BLaER1 (cell line): ENCODE data around the gene KDM3B.

Experiments used
- H3K27ac ChIP-seq: shearing (Covaris generic); formaldehyde crosslinking; 2 replicates; pipeline ENCODE4 v1.8.1; 2022
- H3K27me3 ChIP-seq: shearing (Covaris generic); formaldehyde crosslinking; 2 replicates; pipeline ENCODE4 v1.8.1; 2022
- H3K36me3 ChIP-seq: shearing (Covaris generic); formaldehyde crosslinking; 2 replicates; pipeline ENCODE4 v1.8.1; 2022
- H3K4me1 ChIP-seq: shearing (Covaris generic); formaldehyde crosslinking; 2 replicates; pipeline ENCODE4 v1.8.1; 2022
- H3K4me2 ChIP-seq: shearing (Covaris generic); formaldehyde crosslinking; 2 replicates; pipeline ENCODE4 v1.8.1; 2022
- H3K4me3 ChIP-seq: shearing (Covaris generic); formaldehyde crosslinking; 2 replicates; pipeline ENCODE4 v1.8.1; 2022
- H3K9ac ChIP-seq: shearing (Covaris generic); formaldehyde crosslinking; 2 replicates; pipeline ENCODE4 v1.8.1; 2022
- H3K9me3 ChIP-seq: shearing (Covaris generic); formaldehyde crosslinking; 2 replicates; pipeline ENCODE4 v1.8.1; 2022
- H4K20me1 ChIP-seq: shearing (Covaris generic); formaldehyde crosslinking; 2 replicates; pipeline ENCODE4 v1.8.1; 2022
- Cebpa-rat ChIP-seq: shearing (Covaris generic); IDR thresholded peaks from 2 replicates; pipeline ENCODE4 v1.8.1; 2022

The KDM3B gene

GRCh38 chr5:138464388-138465260 is 112.1 kb downstream of the KDM3B start:
- TF ChIP-seq Cebpa-rat = no peak
- Histone ChIP-seq H3K9ac (peak overlapping the region; percentile 92), H3K4me2 (peak overlapping the region; percentile 98)

DNA sequence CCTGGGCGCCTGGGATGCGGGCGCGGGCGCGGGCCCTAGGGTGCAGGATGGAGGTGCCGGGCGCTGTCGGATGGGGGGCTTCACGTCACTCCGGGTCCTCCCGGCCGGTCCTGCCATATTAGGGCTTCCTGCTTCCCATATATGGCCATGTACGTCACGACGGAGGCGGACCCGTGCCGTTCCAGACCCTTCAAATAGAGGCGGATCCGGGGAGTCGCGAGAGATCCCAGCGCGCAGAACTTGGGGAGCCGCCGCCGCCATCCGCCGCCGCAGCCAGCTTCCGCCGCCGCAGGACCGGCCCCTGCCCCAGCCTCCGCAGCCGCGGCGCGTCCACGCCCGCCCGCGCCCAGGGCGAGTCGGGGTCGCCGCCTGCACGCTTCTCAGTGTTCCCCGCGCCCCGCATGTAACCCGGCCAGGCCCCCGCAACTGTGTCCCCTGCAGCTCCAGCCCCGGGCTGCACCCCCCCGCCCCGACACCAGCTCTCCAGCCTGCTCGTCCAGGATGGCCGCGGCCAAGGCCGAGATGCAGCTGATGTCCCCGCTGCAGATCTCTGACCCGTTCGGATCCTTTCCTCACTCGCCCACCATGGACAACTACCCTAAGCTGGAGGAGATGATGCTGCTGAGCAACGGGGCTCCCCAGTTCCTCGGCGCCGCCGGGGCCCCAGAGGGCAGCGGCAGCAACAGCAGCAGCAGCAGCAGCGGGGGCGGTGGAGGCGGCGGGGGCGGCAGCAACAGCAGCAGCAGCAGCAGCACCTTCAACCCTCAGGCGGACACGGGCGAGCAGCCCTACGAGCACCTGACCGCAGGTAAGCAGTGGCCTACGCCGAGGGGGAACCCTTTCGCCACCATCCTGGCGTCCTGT is 113.0 kb downstream of the KDM3B start, which contains the start of gene EGR1:
TSS of gene EGR1 (plus strand) at position 219 of the 864 bp plus-strand sequence. CDS start at position 502, 283 bp downstream.
- peak within 1 kb of the TSS; percentile 80 for H3K4me3 ChIP-seq
- H3K36me3 ChIP-seq = peaks cover 17% of the 10 kb centered on the region; the same call in 1 of the 2 replicates
- TF ChIP-seq Cebpa-rat = no peak
- peaks cover 21% of the 10 kb centered on the region for H3K27me3 ChIP-seq
- H4K20me1 ChIP-seq = peaks cover 37% of the 10 kb centered on the region
- H3K27ac ChIP-seq = peak within 1 kb of the TSS; percentile 96
- peak within 1 kb of the TSS; percentile 92 for H3K9ac ChIP-seq
- H3K4me2 ChIP-seq = peak within 1 kb of the TSS; percentile 98
- H3K9me3 ChIP-seq = no peaks in the 10 kb centered on the region
- peaks cover 45% of the 10 kb centered on the region for H3K4me1 ChIP-seq

More at GRCh38 chr5:138464388-138465260, 112.1 kb downstream of the KDM3B start:
- Histone ChIP-seq H3K27ac (peak overlapping the region; percentile 96), H3K4me1 (peaks cover 53% of the 10 kb centered on the region), H4K20me1 (peaks cover 37% of the 10 kb centered on the region), H3K4me3 (peak overlapping the region; percentile 80), H3K36me3 (peaks cover 17% of the 10 kb centered on the region; the same call in 1 of the 2 replicates), H3K27me3 (peaks cover 21% of the 10 kb centered on the region), H3K9me3 (no peaks in the 10 kb centered on the region)

DNA sequence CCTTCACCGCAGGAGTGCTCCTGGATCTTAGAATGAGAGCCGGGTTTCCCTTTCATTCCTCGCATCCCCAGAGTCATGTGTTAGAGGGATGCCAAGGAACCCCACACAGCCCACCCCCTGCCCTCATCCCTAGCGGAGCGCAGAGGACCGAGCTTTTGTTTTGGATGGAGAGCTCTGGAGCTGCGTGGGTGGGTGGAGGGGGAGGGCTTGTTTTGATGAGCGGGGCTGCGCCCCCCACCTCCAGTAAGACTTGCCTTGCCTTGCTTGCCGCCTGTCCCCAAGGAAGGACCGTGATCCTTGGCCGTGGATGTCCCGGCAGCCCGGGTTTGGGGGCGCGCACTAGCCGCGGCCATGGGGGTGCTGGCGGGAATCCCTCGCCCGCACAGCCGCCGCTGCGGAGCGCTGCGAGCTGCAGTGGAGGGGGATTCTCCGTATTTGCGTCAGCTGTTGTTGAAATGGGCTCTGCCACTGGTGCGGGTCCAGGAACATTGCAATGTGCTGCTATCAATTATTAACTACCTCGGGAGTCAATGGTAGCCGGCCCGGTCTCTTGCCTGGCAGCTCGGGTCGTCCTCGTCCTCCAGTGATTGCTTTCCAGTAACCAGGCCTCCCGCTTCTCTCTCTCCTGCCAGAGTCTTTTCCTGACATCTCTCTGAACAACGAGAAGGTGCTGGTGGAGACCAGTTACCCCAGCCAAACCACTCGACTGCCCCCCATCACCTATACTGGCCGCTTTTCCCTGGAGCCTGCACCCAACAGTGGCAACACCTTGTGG is 113.8 kb downstream of the KDM3B start:
- peak overlapping the region; percentile 92 for H3K9ac ChIP-seq
- H3K27ac ChIP-seq = no peak overlapping the region; the same call in 1 of the 2 replicates

GRCh38 chr5:138466900-138467710 is 114.6 kb downstream of the KDM3B start:
- Histone ChIP-seq H3K27me3 (peaks cover 21% of the 10 kb centered on the region), H3K36me3 (peaks cover 17% of the 10 kb centered on the region; the same call in 1 of the 2 replicates), H3K9me3 (no peaks in the 10 kb centered on the region), H3K4me3 (peak overlapping the region; percentile 80; the same call in 1 of the 2 replicates), H3K4me1 (peaks cover 30% of the 10 kb centered on the region), H4K20me1 (peaks cover 37% of the 10 kb centered on the region), H3K4me2 (peak overlapping the region; percentile 98; the same call in 1 of the 2 replicates), H3K27ac (no peak overlapping the region), H3K9ac (peak overlapping the region; percentile 92; the same call in 1 of the 2 replicates)
- TF ChIP-seq Cebpa-rat = no peak

More for the DNA sequence above, 113.8 kb downstream of the KDM3B start:
- Histone ChIP-seq H3K4me2 (peak overlapping the region; percentile 98), H3K27me3 (peaks cover 21% of the 10 kb centered on the region), H3K4me3 (peak overlapping the region; percentile 80), H4K20me1 (peaks cover 37% of the 10 kb centered on the region), H3K9me3 (no peaks in the 10 kb centered on the region), H3K36me3 (peaks cover 17% of the 10 kb centered on the region; the same call in 1 of the 2 replicates), H3K4me1 (peaks cover 36% of the 10 kb centered on the region)
- no peak for TF ChIP-seq Cebpa-rat

- H3K36me3 ChIP-seq = peaks cover 17% of the 10 kb centered on the region; the same call in 1 of the 2 replicates
These were observed 115.2 kb downstream of the KDM3B start for GRCh38 chr5:138467711-138468132.

GRCh38 chr5:138468133-138468965 is 115.9 kb downstream of the KDM3B start:
- H3K27ac ChIP-seq = no peak overlapping the region
- no peak overlapping the region for H3K9ac ChIP-seq
- H3K4me3 ChIP-seq = no peak overlapping the region
- no peaks in the 10 kb centered on the region for H3K9me3 ChIP-seq
- H3K36me3 ChIP-seq = peaks cover 17% of the 10 kb centered on the region; the same call in 1 of the 2 replicates
- H3K27me3 ChIP-seq = peaks cover 21% of the 10 kb centered on the region
- H4K20me1 ChIP-seq = peaks cover 37% of the 10 kb centered on the region
- TF ChIP-seq Cebpa-rat = no peak
- peak overlapping the region; percentile 17; the same call in 1 of the 2 replicates for H3K4me2 ChIP-seq
- H3K4me1 ChIP-seq = peaks cover 22% of the 10 kb centered on the region

More at GRCh38 chr5:138467711-138468132, 115.2 kb downstream of the KDM3B start:
- no peak overlapping the region for H3K27ac ChIP-seq
- no peak for TF ChIP-seq Cebpa-rat
- H3K27me3 ChIP-seq = peaks cover 21% of the 10 kb centered on the region
- peaks cover 28% of the 10 kb centered on the region for H3K4me1 ChIP-seq
- no peak overlapping the region for H3K4me3 ChIP-seq
- no peak overlapping the region for H3K9ac ChIP-seq
- H4K20me1 ChIP-seq = peaks cover 37% of the 10 kb centered on the region
- H3K4me2 ChIP-seq = peak overlapping the region; percentile 98; the same call in 1 of the 2 replicates
- H3K9me3 ChIP-seq = no peaks in the 10 kb centered on the region

DNA sequence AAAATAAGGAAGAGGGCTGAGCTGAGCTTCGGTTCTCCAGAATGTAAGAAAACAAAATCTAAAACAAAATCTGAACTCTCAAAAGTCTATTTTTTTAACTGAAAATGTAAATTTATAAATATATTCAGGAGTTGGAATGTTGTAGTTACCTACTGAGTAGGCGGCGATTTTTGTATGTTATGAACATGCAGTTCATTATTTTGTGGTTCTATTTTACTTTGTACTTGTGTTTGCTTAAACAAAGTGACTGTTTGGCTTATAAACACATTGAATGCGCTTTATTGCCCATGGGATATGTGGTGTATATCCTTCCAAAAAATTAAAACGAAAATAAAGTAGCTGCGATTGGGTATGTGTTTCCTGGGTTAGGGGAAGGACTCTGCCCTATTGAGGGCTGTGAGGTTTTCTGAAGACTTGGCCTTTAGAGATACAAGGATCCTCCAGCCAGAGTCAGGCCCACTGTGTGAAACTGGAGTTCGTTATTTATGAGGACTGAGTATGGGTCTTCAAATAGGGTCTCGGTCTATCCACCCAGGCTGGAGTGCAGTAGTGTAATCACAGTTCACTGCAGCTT is 116.6 kb downstream of the KDM3B start:
- Histone ChIP-seq H3K9me3 (no peaks in the 10 kb centered on the region), H3K27me3 (peaks cover 21% of the 10 kb centered on the region), H3K27ac (no peak overlapping the region), H3K4me1 (peaks cover 16% of the 10 kb centered on the region), H3K4me3 (no peak overlapping the region), H3K9ac (no peak overlapping the region), H4K20me1 (peaks cover 37% of the 10 kb centered on the region), H3K4me2 (no peak overlapping the region), H3K36me3 (peaks cover 17% of the 10 kb centered on the region; the same call in 1 of the 2 replicates)
- no peak for TF ChIP-seq Cebpa-rat
